Ishikawa (cell line): ENCODE data around the gene UACA.

Experiments used
- CEBPB ChIP-seq: IDR thresholded peaks from 2 replicates; pipeline ENCODE4 v1.6.1; 2012
- CREB1 ChIP-seq: IDR thresholded peaks from 2 replicates; pipeline ENCODE4 v1.6.1; 2012; ENCODE audit warnings: low read depth
- EGR1 ChIP-seq: IDR thresholded peaks from 2 replicates; pipeline ENCODE4 v1.6.1; 2012
- EP300 ChIP-seq: IDR thresholded peaks from 2 replicates; pipeline ENCODE4 v1.6.1; 2012; ENCODE audit warnings: borderline replicate concordance
- FOXM1 ChIP-seq: IDR thresholded peaks from 2 replicates; pipeline ENCODE4 v1.6.1; 2012; ENCODE audit warnings: low read depth, borderline replicate concordance
- NFIC ChIP-seq: IDR thresholded peaks from 2 replicates; pipeline ENCODE4 v1.6.1; 2012
- RAD21 ChIP-seq: IDR thresholded peaks from 2 replicates; pipeline ENCODE4 v1.6.1; 2012; ENCODE audit warnings: low read depth
- TAF1 ChIP-seq: IDR thresholded peaks from 2 replicates; pipeline ENCODE4 v1.6.1; 2012; ENCODE audit warnings: low read depth, mild to moderate bottlenecking
- TCF12 ChIP-seq: IDR thresholded peaks from 2 replicates; pipeline ENCODE4 v1.6.1; 2012; ENCODE audit warnings: low read depth
- TEAD4 ChIP-seq: IDR thresholded peaks from 2 replicates; pipeline ENCODE4 v1.6.1; 2012
- YY1 ChIP-seq: IDR thresholded peaks from 2 replicates; pipeline ENCODE4 v1.6.1; 2012; ENCODE audit warnings: low read depth
- ZBTB7A ChIP-seq: IDR thresholded peaks from 2 replicates; pipeline ENCODE4 v1.6.1; 2012; ENCODE audit warnings: low read depth
- TF ChIP-seq, protein P1 (sequence below): IDR thresholded peaks from 2 replicates; pipeline ENCODE4 v1.6.1; 2012
- TF ChIP-seq, protein P2 (sequence below): IDR thresholded peaks from 2 replicates; pipeline ENCODE4 v1.6.1; 2012; ENCODE audit warnings: low read depth, mild to moderate bottlenecking
- TF ChIP-seq, protein P3 (sequence below): IDR thresholded peaks from 2 replicates; pipeline ENCODE4 v1.6.1; 2012

UACA gene

DNA sequence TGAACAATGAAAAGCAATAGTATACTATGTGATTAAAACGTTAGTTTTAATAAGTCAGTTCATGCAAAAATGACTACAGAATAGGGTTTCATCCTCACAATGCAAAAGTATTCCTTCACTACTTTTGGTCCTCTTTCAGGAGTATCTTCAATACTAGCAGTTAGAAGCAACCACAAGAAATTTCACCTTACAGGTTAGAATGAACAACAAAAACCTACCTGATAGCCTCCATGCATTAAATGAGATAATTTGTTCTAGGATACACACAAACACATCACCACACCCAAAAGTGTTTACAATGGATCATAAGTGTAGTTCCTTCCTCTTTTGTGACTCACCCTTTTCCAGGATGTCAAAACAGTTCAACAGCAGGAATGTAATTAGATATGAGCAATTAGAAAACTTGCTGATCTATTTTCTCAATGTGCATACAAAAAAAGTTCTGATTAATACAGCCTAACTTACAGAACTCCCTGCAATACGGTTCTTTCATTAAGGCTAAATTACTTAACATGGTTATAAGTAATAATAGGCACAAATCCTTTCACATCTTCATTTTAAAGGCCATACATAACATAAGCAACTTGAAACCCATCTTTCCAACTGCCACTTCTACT lies 21.6 kb downstream of the UACA start:
- TF ChIP-seq CEBPB: no peak
- TF ChIP-seq, protein P1, sequence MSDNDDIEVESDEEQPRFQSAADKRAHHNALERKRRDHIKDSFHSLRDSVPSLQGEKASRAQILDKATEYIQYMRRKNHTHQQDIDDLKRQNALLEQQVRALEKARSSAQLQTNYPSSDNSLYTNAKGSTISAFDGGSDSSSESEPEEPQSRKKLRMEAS: 0 out of 2 replicates have a peak, but pooled peaks have one; percentile 7

DNA sequence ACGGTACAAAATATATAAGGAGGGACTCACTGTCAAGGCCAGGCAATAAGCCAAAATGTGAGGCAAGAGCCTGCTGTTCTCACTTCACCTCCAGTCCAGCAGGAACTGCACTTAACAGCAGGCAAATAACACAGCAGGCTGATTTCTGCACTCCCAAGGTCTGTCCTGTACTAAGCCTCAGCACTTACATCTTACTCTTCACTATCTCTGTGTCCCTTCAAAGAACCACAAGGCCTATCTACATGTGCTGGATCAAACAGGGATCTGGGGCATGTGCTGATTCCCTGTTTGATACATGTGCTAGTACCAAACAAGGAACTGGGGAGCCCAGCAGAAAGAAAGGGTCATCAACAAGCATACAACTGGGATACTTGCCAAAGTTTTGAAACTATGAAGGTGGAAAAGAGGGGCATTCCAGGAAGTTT lies 22.2 kb downstream of the UACA start:
- TF ChIP-seq FOXM1: no peak
- no peak for TF ChIP-seq EP300
- TF ChIP-seq TEAD4: no peak
- TF ChIP-seq CEBPB: peak; percentile 86
- TF ChIP-seq TCF12: no peak
- peak; percentile 66 for TF ChIP-seq NFIC
- TF ChIP-seq RAD21: no peak
- no peak for TF ChIP-seq TAF1
- TF ChIP-seq, protein P2, sequence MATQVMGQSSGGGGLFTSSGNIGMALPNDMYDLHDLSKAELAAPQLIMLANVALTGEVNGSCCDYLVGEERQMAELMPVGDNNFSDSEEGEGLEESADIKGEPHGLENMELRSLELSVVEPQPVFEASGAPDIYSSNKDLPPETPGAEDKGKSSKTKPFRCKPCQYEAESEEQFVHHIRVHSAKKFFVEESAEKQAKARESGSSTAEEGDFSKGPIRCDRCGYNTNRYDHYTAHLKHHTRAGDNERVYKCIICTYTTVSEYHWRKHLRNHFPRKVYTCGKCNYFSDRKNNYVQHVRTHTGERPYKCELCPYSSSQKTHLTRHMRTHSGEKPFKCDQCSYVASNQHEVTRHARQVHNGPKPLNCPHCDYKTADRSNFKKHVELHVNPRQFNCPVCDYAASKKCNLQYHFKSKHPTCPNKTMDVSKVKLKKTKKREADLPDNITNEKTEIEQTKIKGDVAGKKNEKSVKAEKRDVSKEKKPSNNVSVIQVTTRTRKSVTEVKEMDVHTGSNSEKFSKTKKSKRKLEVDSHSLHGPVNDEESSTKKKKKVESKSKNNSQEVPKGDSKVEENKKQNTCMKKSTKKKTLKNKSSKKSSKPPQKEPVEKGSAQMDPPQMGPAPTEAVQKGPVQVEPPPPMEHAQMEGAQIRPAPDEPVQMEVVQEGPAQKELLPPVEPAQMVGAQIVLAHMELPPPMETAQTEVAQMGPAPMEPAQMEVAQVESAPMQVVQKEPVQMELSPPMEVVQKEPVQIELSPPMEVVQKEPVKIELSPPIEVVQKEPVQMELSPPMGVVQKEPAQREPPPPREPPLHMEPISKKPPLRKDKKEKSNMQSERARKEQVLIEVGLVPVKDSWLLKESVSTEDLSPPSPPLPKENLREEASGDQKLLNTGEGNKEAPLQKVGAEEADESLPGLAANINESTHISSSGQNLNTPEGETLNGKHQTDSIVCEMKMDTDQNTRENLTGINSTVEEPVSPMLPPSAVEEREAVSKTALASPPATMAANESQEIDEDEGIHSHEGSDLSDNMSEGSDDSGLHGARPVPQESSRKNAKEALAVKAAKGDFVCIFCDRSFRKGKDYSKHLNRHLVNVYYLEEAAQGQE: no peak
- TF ChIP-seq EGR1: no peak
- TF ChIP-seq, protein P1: no peak; the same call in 1 of the 2 replicates
- TF ChIP-seq, protein P3, sequence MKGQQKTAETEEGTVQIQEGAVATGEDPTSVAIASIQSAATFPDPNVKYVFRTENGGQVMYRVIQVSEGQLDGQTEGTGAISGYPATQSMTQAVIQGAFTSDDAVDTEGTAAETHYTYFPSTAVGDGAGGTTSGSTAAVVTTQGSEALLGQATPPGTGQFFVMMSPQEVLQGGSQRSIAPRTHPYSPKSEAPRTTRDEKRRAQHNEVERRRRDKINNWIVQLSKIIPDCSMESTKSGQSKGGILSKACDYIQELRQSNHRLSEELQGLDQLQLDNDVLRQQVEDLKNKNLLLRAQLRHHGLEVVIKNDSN: no peak
- no peak for TF ChIP-seq YY1

DNA sequence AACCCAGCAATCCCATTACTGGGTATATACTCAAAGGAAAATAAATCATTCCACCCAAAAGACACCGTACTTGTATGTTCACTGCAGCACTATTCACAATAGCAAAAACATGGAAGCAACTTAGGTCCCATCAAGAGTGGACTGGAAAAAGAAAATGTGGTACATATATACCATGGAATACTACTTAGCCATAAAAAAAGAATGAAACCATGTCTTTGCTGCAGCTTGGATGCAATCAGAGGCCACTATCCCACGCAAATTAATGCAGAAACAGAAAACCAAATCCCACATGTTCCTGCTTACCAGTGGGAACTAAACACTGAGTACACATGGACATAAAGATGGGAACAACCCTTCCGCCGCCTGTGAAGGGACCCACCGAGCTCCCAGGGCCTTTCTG lies 34.2 kb downstream of the UACA start:
- TF ChIP-seq CEBPB (no peak), ZBTB7A (no peak), TCF12 (no peak), EP300 (no peak)
- TF ChIP-seq, protein P3: no peak

DNA sequence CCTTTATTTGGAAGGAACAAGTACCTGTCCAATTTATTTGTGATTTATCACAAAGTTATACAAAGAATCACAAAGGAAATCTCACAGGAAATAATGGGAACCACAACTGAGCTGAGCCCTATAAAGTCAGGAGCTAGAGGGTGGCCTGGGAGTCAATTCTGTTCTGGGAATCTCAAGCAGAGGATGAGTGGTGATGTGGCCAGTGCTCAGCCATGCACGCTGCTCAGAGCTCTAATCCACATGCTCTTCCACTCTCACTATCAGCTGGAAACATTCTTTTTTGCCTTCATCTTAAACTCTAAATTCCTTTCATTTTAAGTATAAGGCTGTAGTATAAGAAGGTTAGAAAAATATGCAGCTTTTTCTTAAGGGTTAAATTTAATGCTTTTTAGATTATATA lies 36.6 kb downstream of the UACA start:
- TF ChIP-seq CREB1 (no peak), ZBTB7A (no peak), EGR1 (no peak), NFIC (no peak), TCF12 (no peak), TAF1 (no peak), FOXM1 (no peak), YY1 (no peak), TEAD4 (no peak), RAD21 (no peak), CEBPB (no peak), EP300 (no peak)
- TF ChIP-seq, protein P2: no peak
- TF ChIP-seq, protein P1: no peak
- TF ChIP-seq, protein P3: no peak

DNA sequence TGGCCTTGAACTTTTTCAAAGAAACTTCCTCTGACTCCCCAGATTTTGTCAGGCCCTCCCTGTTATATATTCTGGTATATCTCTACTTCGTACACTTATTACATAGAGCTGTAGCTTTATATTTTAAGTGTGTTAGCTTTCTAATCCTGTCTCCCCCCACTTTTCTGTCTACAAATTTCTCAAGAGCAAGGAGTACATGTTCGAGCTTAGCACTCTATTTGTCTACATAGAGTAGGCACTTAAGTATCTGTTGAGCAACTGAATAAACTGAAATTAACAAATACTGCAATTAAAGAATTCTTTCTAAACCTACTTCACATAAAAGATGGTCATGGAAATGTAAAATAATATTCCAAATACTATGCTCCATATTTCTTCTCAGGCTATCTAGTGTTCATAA lies 39.4 kb downstream of the UACA start:
- TF ChIP-seq, protein P1: no peak
- TF ChIP-seq TEAD4 (no peak), CEBPB (no peak), EP300 (no peak), TAF1 (no peak), YY1 (no peak), TCF12 (no peak), ZBTB7A (no peak), FOXM1 (no peak), CREB1 (no peak), NFIC (no peak), EGR1 (no peak), RAD21 (no peak)
- TF ChIP-seq, protein P2: no peak
- TF ChIP-seq, protein P3: no peak
